K562 (cell line): ENCODE results near the gene BAG5. TPM values are rescaled to one million over a fixed set of nuclear protein-coding genes. Genes with fewer than 3 reads are reported as not detected.

Experiments
- ATAC-seq: fragments of 200-7000 bp; cut with Tn5 transposase; 3 replicates; pipeline ENCODE4 v1.9.1; 2020; ENCODE audit warnings: moderate library complexity
- BruUV-seq: library from RNA; stranded (reverse); fragments of 400-500 nt; replicated peaks from 2 replicates; lab custom pipeline; 2021; lab: Mats Ljungman, UMichigan
- CTCF ChIA-PET: fragments of 300-600 bp; formaldehyde crosslinking; extraction: SDS; loops from one replicate; lab custom pipeline; 2021; ENCODE audit warnings: low intra/inter-chr PET ratio; lab: Yijun Ruan, JAX
- POLR2A ChIA-PET: fragments of 300-600, 350-650 bp; sonication (Branson Sonifier 250); formaldehyde crosslinking; extraction: SDS; loops from one replicate; lab custom pipeline; 2021; ENCODE audit warnings: antibody characterized with exemption, inconsistent platforms; lab: Yijun Ruan, JAX
- DNase-seq, 4 experiments: peaks; one replicate each; pipeline versions ENCODE4 v3.0.0 to v3.0.0-alpha.2; 2011 to 2018; ENCODE audit warnings: low spot score in 3 of 4, mixed read lengths in 3 of 4; ENCODE audit errors: extremely low read depth in 1 of 4
- FAIRE-seq: peaks from 2 replicates; lab custom pipeline; 2011; peaks lifted over from hg19 to GRCh38; lab: Jason Lieb, UNC
- H2AFZ ChIP-seq: 2 replicates; pipeline ENCODE4 v1.6.0; 2011; ENCODE audit warnings: low read depth, low read length, control low read depth, inconsistent platforms
- H3K27ac ChIP-seq: fragments of 200-600 bp; 3 replicates; pipeline ENCODE4 v1.8.0; 2011; ENCODE audit warnings: low read depth, mild to moderate bottlenecking, control low read depth, inconsistent platforms, low read length, moderate library complexity, mixed read lengths; ENCODE audit errors: extremely low read depth
- H3K27me3 ChIP-seq, 2 experiments: fragments of 300-600 bp in 1 of 2; 2 replicates in 1 of 2; 3 replicates in 1 of 2; pipeline versions ENCODE4 v1.6.0 to v1.8.0; 2011; ENCODE audit warnings: inconsistent platforms in 2 of 2, low read length in 2 of 2, mild to moderate bottlenecking in 1 of 2, mixed read lengths in 1 of 2, moderate library complexity in 1 of 2; ENCODE audit not compliant: control insufficient read depth in 2 of 2, insufficient read depth in 2 of 2
- H3K36me3 ChIP-seq: fragments of 300-600 bp; 3 replicates; pipeline ENCODE4 v1.8.0; 2011; ENCODE audit warnings: mild to moderate bottlenecking, low read length, inconsistent platforms; ENCODE audit not compliant: control insufficient read depth, insufficient read depth
- H3K4me1 ChIP-seq, 2 experiments: fragments of 200-600 bp in 1 of 2; replicated peaks in 1 of 2; 2 replicates in 1 of 2; 3 replicates in 1 of 2; pipeline versions ENCODE4 v1.5.1 to v1.8.0; 2011; ENCODE audit warnings: inconsistent platforms in 2 of 2, low read length in 2 of 2, mild to moderate bottlenecking in 1 of 2, mixed read lengths in 1 of 2, moderate library complexity in 1 of 2; ENCODE audit not compliant: control insufficient read depth in 2 of 2, insufficient read depth in 2 of 2
- H3K4me2 ChIP-seq: 2 replicates; pipeline ENCODE4 v1.6.1; 2011; ENCODE audit warnings: low read length, control low read depth, inconsistent platforms, mixed read lengths; ENCODE audit not compliant: insufficient read depth
- H3K4me3 ChIP-seq: fragments of 200-600 bp; sonication (generic), shearing (Covaris generic); 2 replicates; pipeline ENCODE4 v1.5.1; 2016; ENCODE audit warnings: control low read depth, inconsistent platforms
- H3K79me2 ChIP-seq: fragments of 200-600 bp; 3 replicates; pipeline ENCODE4 v1.8.0; 2011; ENCODE audit warnings: low read length, inconsistent platforms; ENCODE audit not compliant: control insufficient read depth, insufficient read depth
- H3K9ac ChIP-seq, 2 experiments: 2 replicates each; pipeline versions ENCODE4 v1.6.0 to v1.6.1; 2011; ENCODE audit warnings: low read depth in 2 of 2, low read length in 2 of 2, control low read depth in 1 of 2, inconsistent platforms in 1 of 2, mild to moderate bottlenecking in 1 of 2, mixed read lengths in 1 of 2; ENCODE audit not compliant: insufficient read depth in 1 of 2
- H3K9me1 ChIP-seq: one replicate; pipeline ENCODE4 v1.6.0; 2011; ENCODE audit warnings: inconsistent platforms, mild to moderate bottlenecking, low read length, moderate library complexity; ENCODE audit not compliant: control insufficient read depth, insufficient read depth
- H3K9me3 ChIP-seq: replicated peaks from 2 replicates; pipeline ENCODE4 v1.5.1; 2011; ENCODE audit warnings: low read depth, low read length, inconsistent platforms; ENCODE audit not compliant: control insufficient read depth, insufficient read depth
- H4K20me1 ChIP-seq: replicated peaks from 2 replicates; pipeline ENCODE4 v1.6.1; 2011; ENCODE audit warnings: low read length, inconsistent platforms, mixed read lengths; ENCODE audit not compliant: control insufficient read depth, insufficient read depth
- MAZ ChIP-seq, 2 experiments: fragments of 450-650 bp in 1 of 2; sonication (generic) in 1 of 2; formaldehyde crosslinking; IDR thresholded peaks in 1 of 2; conservative IDR thresholded peaks in 1 of 2; 2 replicates each; pipeline versions ENCODE4 v1.4.0 to v1.5.0; 2020; ENCODE audit warnings: mild to moderate bottlenecking in 1 of 2, missing genetic modification reagents in 1 of 2
- RBFOX2 ChIP-seq: fragments of 200-400 bp; formaldehyde crosslinking; IDR thresholded peaks from 2 replicates; pipeline ENCODE4 v1.6.1; 2017; ENCODE audit warnings: low read depth, mild to moderate bottlenecking, low read length, moderate library complexity
- WGBS: fragments of 100-300 bp; shearing (Covaris generic); methylation state at CpG from one replicate; pipeline ENCODE4 v1.1.6; 2016; ENCODE audit warnings: low coverage, mixed read lengths; ENCODE audit not compliant: insufficient coverage; ENCODE audit errors: missing lambda C conversion rate; 5-methylcytosine and 5-hydroxymethylcytosine counted together
- in situ Hi-C: fragments of 300-500 bp; cut with MboI; formaldehyde crosslinking; loops from 4 replicates; pipeline ENCODE4 v1.15.0; 2018; ENCODE audit warnings: inconsistent platforms, mixed read lengths
- intact Hi-C: fragments of 100-400 bp; cut with micrococcal nuclease; formaldehyde crosslinking; loops from 2 replicates; pipeline ENCODE4 v1.14.2; 2022
- polyA plus RNA-seq, 8 experiments: library from polyadenylated mRNA; depleted of rRNA in 4 of 8; stranded (reverse) in 5 of 8; unstranded in 3 of 8; fragments of >200 nt; fragmentation: Nextera tagmentation in 2 of 8; fragmentation: Illumina TruSeq in 1 of 8; extraction: Ambion mirVana in 2 of 8; extraction: Trizol in 1 of 8; gene quantifications; 2 replicates each; pipeline versions ENCODE4 v1.2.1 to v1.2.3, GENCODE V29; 2011 to 2014; ENCODE audit warnings: inconsistent platforms in 1 of 8, missing spikeins in 1 of 8
- total RNA-seq, 7 experiments: library from RNA; depleted of rRNA in 6 of 7; stranded (reverse); fragments of >200 nt in 6 of 7; fragmentation: Illumina TruSeq in 2 of 7; extraction: Trizol in 2 of 7; gene quantifications; 2 replicates each; pipeline versions ENCODE4 v1.2.1 to v1.2.3, GENCODE V29; 2011 to 2021; ENCODE audit warnings: low replicate concordance in 1 of 7

BAG5 gene
- total and polyA plus RNA-seq, 9 of the 15 experiments (the other 6 are each of a cell fraction or from before 2014, with no cell fraction given), result 7.9 to 21.4 (median 13.2) TPM

GRCh38 chr14:103533999-103534575, 28.4 kb downstream of the BAG5 start:
- Histone ChIP-seq H3K36me3 (peaks cover 51% of the 10 kb centered on the region; the same call in 2 of the 3 replicates), H4K20me1 (no peaks in the 10 kb centered on the region; the same call in 1 of the 2 replicates), H3K9me3 (no peaks in the 10 kb centered on the region), H3K9ac (no peak overlapping the region), H3K4me2 (no peak overlapping the region), H2AFZ (no peak overlapping the region), H3K4me3 (no peak overlapping the region), H3K4me1 (peaks cover 5 to 84% of the 10 kb centered on the region in 2 experiments; a peak in 4 of 5 replicates), H3K79me2 (peaks cover 23% of the 10 kb centered on the region), H3K27ac (no peak overlapping the region), H3K9me1 (peaks cover 6% of the 10 kb centered on the region), H3K27me3 (no peaks in the 10 kb centered on the region)
- FAIRE-seq (no peak), DNase-seq (no peak), ATAC-seq (no peak)
- POLR2A ChIA-PET, result interaction anchor here (0.7 to 1.9 kb wide), 3 partner anchors 11 to 416 kb away, joined by 3 to 4 read pairs (median 3); partner anchors contain the start of gene CKB
- intact Hi-C loops, result no loop called here
- CTCF ChIA-PET, result no interaction called here
- no TSS peak for BruUV-seq
- 87% methylated on average over 8 of the region's 25 CpGs for WGBS
- TF ChIP-seq RBFOX2 (peak; percentile 16; the same call in 1 of the 2 replicates), MAZ (CRISPR knock-in tag; conservative IDR thresholded peaks at IDR 0.05 in 1 of 2, IDR thresholded peaks at IDR 0.05 in 1 of 2) (no peak)
- in situ Hi-C loops, result loop anchor here (10.0 kb wide), 1 partner anchor 449 kb away; the partner anchor contains the start of gene LBHD2
